H1 (cell line): Measurements from ENCODE around the gene ZNF618. TPM values are rescaled to one million over a fixed set of nuclear protein-coding genes. Genes with fewer than 3 reads are reported as not detected.
A peak's percentile ranks its signal among the peaks of the same experiment; 100 is the strongest.

ENCODE experiments used
- CTCF ChIA-PET: fragments of 300-600 bp; sonication (Branson Sonifier 250); formaldehyde crosslinking; loops from one replicate; lab custom pipeline; 2021; ENCODE audit not compliant: partially characterized antibody; lab: Charles Lee
- POLR2A ChIA-PET: fragments of 300-600 bp; sonication (Branson Sonifier 250); formaldehyde crosslinking; loops from one replicate; lab custom pipeline; 2021; ENCODE audit warnings: inconsistent platforms; ENCODE audit not compliant: partially characterized antibody; lab: Charles Lee
- DNase-seq, 2 experiments: peaks; one replicate each; pipeline versions ENCODE4 v3.0.0 to v3.0.0-alpha.2; 2010 to 2022; ENCODE audit warnings: low spot score in 2 of 2, low read depth in 1 of 2, mixed read lengths in 1 of 2
- FAIRE-seq: peaks from 2 replicates; lab custom pipeline; 2011; peaks lifted over from hg19 to GRCh38; lab: Jason Lieb, UNC
- H2AFZ ChIP-seq: 2 replicates; pipeline ENCODE4 v1.8.1; 2012; ENCODE audit warnings: low read length, inconsistent platforms
- H2AK5ac ChIP-seq: 2 replicates; pipeline ENCODE4 v1.6.1; 2013; ENCODE audit warnings: low read depth, low read length
- H2BK120ac ChIP-seq: replicated peaks from 2 replicates; pipeline ENCODE3; 2013; ENCODE audit warnings: low read depth, low read length, inconsistent platforms
- H2BK12ac ChIP-seq: 2 replicates; pipeline ENCODE4 v1.6.1; 2013; ENCODE audit warnings: low read depth, low read length
- H2BK15ac ChIP-seq: 2 replicates; pipeline ENCODE4 v1.6.1; 2013; ENCODE audit warnings: low read length
- H2BK20ac ChIP-seq: 2 replicates; pipeline ENCODE4 v1.6.1; 2013; ENCODE audit warnings: low read length
- H2BK5ac ChIP-seq: 2 replicates; pipeline ENCODE4 v1.6.1; 2013; ENCODE audit warnings: low read depth, low read length
- H3K14ac ChIP-seq: 2 replicates; pipeline ENCODE4 v1.6.1; 2013; ENCODE audit warnings: inconsistent platforms; ENCODE audit not compliant: insufficient read length
- H3K18ac ChIP-seq: 2 replicates; pipeline ENCODE4 v1.6.1; 2013; ENCODE audit warnings: low read length; ENCODE audit errors: extremely low read depth
- H3K23ac ChIP-seq: 2 replicates; pipeline ENCODE4 v1.6.1; 2013; ENCODE audit warnings: inconsistent platforms; ENCODE audit not compliant: insufficient read length
- H3K23me2 ChIP-seq: 2 replicates; pipeline ENCODE4 v1.6.1; 2013; ENCODE audit warnings: low read depth, low read length
- H3K27ac ChIP-seq: 2 replicates; pipeline ENCODE4 v1.6.1; 2011; ENCODE audit warnings: low read depth, low read length, inconsistent platforms
- H3K27me3 ChIP-seq, 4 experiments: replicated peaks in 1 of 4; 1 replicate in 1 of 4; 2 replicates in 3 of 4; pipeline versions ENCODE4 v1.6.1 to v1.8.1; 2011 to 2013; ENCODE audit warnings: low read length in 3 of 4, mild to moderate bottlenecking in 3 of 4, inconsistent platforms in 2 of 4, mixed read lengths in 2 of 4, moderate library complexity in 1 of 4; ENCODE audit not compliant: control insufficient read depth in 3 of 4, insufficient read depth in 3 of 4; ENCODE audit errors: extremely low read depth in 1 of 4
- H3K36me3 ChIP-seq, 4 experiments: 2 replicates each; pipeline versions ENCODE4 v1.6.1 to v1.8.1; 2011 to 2013; ENCODE audit warnings: mild to moderate bottlenecking in 4 of 4, low read length in 3 of 4, moderate library complexity in 2 of 4, control low read depth in 1 of 4, inconsistent platforms in 1 of 4; ENCODE audit not compliant: insufficient read depth in 4 of 4, control insufficient read depth in 2 of 4
- H3K4ac ChIP-seq: replicated peaks from 2 replicates; pipeline ENCODE3; 2013; ENCODE audit warnings: low read length, low read depth, mixed read lengths, inconsistent platforms; ENCODE audit not compliant: insufficient read length
- H3K4me1 ChIP-seq, 4 experiments: replicated peaks in 1 of 4; 1 replicate in 1 of 4; 2 replicates in 3 of 4; pipeline versions ENCODE4 v1.6.1 to v1.8.1; 2011 to 2013; ENCODE audit warnings: low read length in 3 of 4, inconsistent platforms in 2 of 4, mixed read lengths in 1 of 4; ENCODE audit not compliant: insufficient read depth in 4 of 4, control insufficient read depth in 3 of 4
- H3K4me2 ChIP-seq, 2 experiments: 2 replicates each; pipeline versions ENCODE4 v1.6.1 to v1.8.1; 2011 to 2013; ENCODE audit warnings: low read depth in 2 of 2, low read length in 2 of 2, control low read depth in 1 of 2, inconsistent platforms in 1 of 2, mild to moderate bottlenecking in 1 of 2; ENCODE audit not compliant: insufficient read depth in 1 of 2
- H3K4me3 ChIP-seq, 4 experiments: fragments of 200-600, 300-600 bp in 1 of 4; sonication (generic), shearing (Covaris generic), sonication (Bioruptor Twin) in 1 of 4; 2 replicates each; pipeline versions ENCODE4 v1.5.1 to v1.8.1; 2011 to 2016; ENCODE audit warnings: low read length in 4 of 4, low read depth in 3 of 4, control low read depth in 2 of 4, inconsistent platforms in 2 of 4, mild to moderate bottlenecking in 2 of 4, mixed read lengths in 1 of 4, moderate library complexity in 1 of 4; ENCODE audit not compliant: insufficient read depth in 2 of 4; ENCODE audit errors: extremely low read depth in 1 of 4
- H3K56ac ChIP-seq: replicated peaks from 2 replicates; pipeline ENCODE3; 2013; ENCODE audit warnings: low read depth, mild to moderate bottlenecking, mixed read lengths, low read length, inconsistent platforms; ENCODE audit not compliant: insufficient read length
- H3K79me1 ChIP-seq: 2 replicates; pipeline ENCODE4 v1.6.1; 2013; ENCODE audit warnings: low read depth, low read length, control low read depth
- H3K79me2 ChIP-seq, 2 experiments: 2 replicates each; pipeline versions ENCODE4 v1.6.1 to v1.8.1; 2012 to 2013; ENCODE audit warnings: low read length in 2 of 2, mild to moderate bottlenecking in 2 of 2, inconsistent platforms in 1 of 2; ENCODE audit not compliant: insufficient read depth in 2 of 2, control insufficient read depth in 1 of 2
- H3K9ac ChIP-seq, 4 experiments: replicated peaks in 1 of 4; 1 replicate in 1 of 4; 2 replicates in 3 of 4; pipeline versions ENCODE4 v1.6.1 to v1.8.1; 2011 to 2013; ENCODE audit warnings: low read depth in 3 of 4, low read length in 3 of 4, control low read depth in 2 of 4, mild to moderate bottlenecking in 2 of 4, moderate library complexity in 2 of 4, inconsistent platforms in 1 of 4; ENCODE audit errors: extremely low read depth in 1 of 4
- H3K9me3 ChIP-seq, 2 experiments: 2 replicates each; pipeline versions ENCODE4 v1.6.1 to v1.8.1; 2012 to 2013; ENCODE audit warnings: mild to moderate bottlenecking in 2 of 2, moderate library complexity in 2 of 2, control low read depth in 1 of 2, inconsistent platforms in 1 of 2, low read depth in 1 of 2, low read length in 1 of 2, mixed read lengths in 1 of 2; ENCODE audit not compliant: insufficient read depth in 2 of 2
- H4K20me1 ChIP-seq, 2 experiments: replicated peaks in 1 of 2; 2 replicates each; pipeline versions ENCODE3 to v1.8.1; 2011 to 2013; ENCODE audit warnings: inconsistent platforms in 2 of 2, low read length in 2 of 2, mild to moderate bottlenecking in 1 of 2; ENCODE audit not compliant: insufficient read depth in 2 of 2, control insufficient read depth in 1 of 2
- H4K5ac ChIP-seq: 2 replicates; pipeline ENCODE4 v1.6.1; 2013; ENCODE audit warnings: low read length, low read depth, mixed read lengths, inconsistent platforms; ENCODE audit not compliant: insufficient read length
- H4K8ac ChIP-seq: 2 replicates; pipeline ENCODE4 v1.8.0; 2013; ENCODE audit warnings: mild to moderate bottlenecking, moderate library complexity, low read length, inconsistent platforms; ENCODE audit not compliant: insufficient read depth; ENCODE audit errors: extremely low read depth
- H4K91ac ChIP-seq: replicated peaks from 2 replicates; pipeline ENCODE3; 2013; ENCODE audit warnings: low read length, mixed read lengths, inconsistent platforms; ENCODE audit not compliant: insufficient read length
- CBX8 ChIP-seq: fragments of 300-800, 300-1000 bp; sonication (generic); IDR thresholded peaks from 2 replicates; pipeline ENCODE4 v1.7.1; 2016; ENCODE audit warnings: low read depth, low read length, borderline replicate concordance
- WGBS, 2 experiments: shearing (Covaris generic) in 1 of 2; methylation state at CpG; one replicate each; pipeline versions ENCODE4 v1.1.6 to v1.1.7; 2013 to 2015; ENCODE audit warnings: low lambda C conversion rate in 2 of 2, mixed read lengths in 2 of 2, inconsistent platforms in 1 of 2, low coverage in 1 of 2, missing lambda C conversion rate in 1 of 2; ENCODE audit not compliant: insufficient replicate concordance in 2 of 2, insufficient coverage in 1 of 2, insufficient read length in 1 of 2; ENCODE audit errors: extremely low coverage in 1 of 2, missing lambda C conversion rate in 1 of 2; 5-methylcytosine and 5-hydroxymethylcytosine counted together
- polyA plus RNA-seq, 7 experiments: library from polyadenylated mRNA; depleted of rRNA in 3 of 7; stranded (reverse) in 5 of 7; unstranded in 2 of 7; fragments of >200 nt in 5 of 7; fragments of 200-250 nt in 2 of 7; gene quantifications; 1 replicate in 5 of 7; 2 replicates in 1 of 7; 4 replicates in 1 of 7; pipeline versions ENCODE4 v1.2.1 to v1.2.3, GENCODE V29; 2011 to 2013; ENCODE audit warnings: missing spikeins in 2 of 7, mixed read lengths in 2 of 7
- total RNA-seq: library from RNA; stranded (reverse); fragmentation: NEBNext Ultra II Directional; extraction: Animal tissue kit (Norgen Biotek cat#: 25700); gene quantifications from 2 replicates; pipeline ENCODE4 v1.2.1, GENCODE V29; 2021
- TF ChIP-seq, protein P1 (sequence below), 3 experiments: IDR thresholded peaks; 1 replicate in 2 of 3; 2 replicates in 1 of 3; pipeline versions ENCODE4 v1.5.1 to v1.6.1; 2011; ENCODE audit warnings: low read length in 3 of 3, mild to moderate bottlenecking in 3 of 3, inconsistent platforms in 2 of 3, low read depth in 1 of 3, moderate library complexity in 1 of 3; ENCODE audit not compliant: insufficient read depth in 1 of 3; ENCODE audit errors: control extremely low read depth in 1 of 3

The ZNF618 gene
- total and polyA plus RNA-seq, 2 of the 8 experiments (the other 6 are each of a cell fraction or from before 2014, with no cell fraction given), result 9.6 to 28.5 TPM

DNA sequence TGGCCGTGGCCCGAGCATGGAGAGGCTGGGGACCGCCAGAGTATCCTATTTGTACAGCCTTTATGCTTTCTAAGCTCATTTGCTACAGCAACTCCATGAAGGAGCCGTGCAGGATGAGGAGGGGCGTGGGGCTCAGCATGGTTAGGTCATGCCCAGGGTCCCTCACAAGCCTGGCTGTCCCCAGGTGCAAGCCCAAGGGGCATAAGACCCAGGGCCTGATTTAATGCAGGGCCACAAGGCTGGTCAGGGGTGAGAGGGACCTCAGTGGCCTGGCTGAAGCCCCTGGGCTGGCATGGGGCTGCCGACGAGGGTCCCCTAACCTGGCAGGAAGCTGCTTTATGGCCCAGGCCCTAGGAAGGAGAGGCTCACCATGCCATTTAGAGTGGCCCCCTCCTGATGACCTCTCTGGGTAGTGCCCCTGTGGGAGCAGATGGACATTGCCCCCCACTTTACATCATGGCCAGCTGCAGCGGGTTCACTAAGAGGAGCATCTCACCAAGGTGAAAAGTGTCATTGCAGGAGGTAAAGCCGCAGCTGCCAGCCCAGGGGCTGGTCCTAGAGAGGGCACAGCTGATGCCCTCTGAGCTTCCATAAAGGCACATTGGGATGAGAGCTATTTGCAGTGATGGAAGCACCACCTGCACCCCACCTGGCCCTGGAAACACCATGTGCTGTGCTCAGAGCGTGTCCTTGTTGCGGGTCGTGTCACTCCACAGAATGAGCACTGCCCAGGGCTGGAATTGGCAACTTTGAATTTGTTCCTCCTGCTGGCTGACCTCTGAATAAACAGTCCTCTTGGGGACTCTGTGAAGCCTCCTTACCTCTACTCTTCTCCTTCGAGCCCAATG lies 58.9 kb downstream of the ZNF618 start:
- Histone ChIP-seq H2BK5ac (no peak overlapping the region), H3K4ac (no peak overlapping the region)
- POLR2A ChIA-PET, result no interaction called here
- TF ChIP-seq CBX8, result no peak
- TF ChIP-seq, protein P1, sequence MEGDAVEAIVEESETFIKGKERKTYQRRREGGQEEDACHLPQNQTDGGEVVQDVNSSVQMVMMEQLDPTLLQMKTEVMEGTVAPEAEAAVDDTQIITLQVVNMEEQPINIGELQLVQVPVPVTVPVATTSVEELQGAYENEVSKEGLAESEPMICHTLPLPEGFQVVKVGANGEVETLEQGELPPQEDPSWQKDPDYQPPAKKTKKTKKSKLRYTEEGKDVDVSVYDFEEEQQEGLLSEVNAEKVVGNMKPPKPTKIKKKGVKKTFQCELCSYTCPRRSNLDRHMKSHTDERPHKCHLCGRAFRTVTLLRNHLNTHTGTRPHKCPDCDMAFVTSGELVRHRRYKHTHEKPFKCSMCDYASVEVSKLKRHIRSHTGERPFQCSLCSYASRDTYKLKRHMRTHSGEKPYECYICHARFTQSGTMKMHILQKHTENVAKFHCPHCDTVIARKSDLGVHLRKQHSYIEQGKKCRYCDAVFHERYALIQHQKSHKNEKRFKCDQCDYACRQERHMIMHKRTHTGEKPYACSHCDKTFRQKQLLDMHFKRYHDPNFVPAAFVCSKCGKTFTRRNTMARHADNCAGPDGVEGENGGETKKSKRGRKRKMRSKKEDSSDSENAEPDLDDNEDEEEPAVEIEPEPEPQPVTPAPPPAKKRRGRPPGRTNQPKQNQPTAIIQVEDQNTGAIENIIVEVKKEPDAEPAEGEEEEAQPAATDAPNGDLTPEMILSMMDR (IDR thresholded peaks at IDR 0.05; ENCODE audit: control extremely low read depth in 1 of 3, insufficient read depth in 1 of 3, low read depth in 1 of 3, low read length in 3 of 3), result peak in 1 of 3 experiments; percentile 14; a peak in 1 of 4 replicates
- TF ChIP-seq, all 59 proteins: peak for 1
- Histone ChIP-seq H3K4me1 (peaks cover 0 to 4% (median 3%) of the 10 kb centered on the region in 4 experiments; a peak in 5 of 7 replicates), H4K5ac (no peak overlapping the region), H3K56ac (no peak overlapping the region), H2AFZ (no peak overlapping the region), H3K79me1 (peaks cover 11% of the 10 kb centered on the region), H2BK20ac (no peak overlapping the region), H3K18ac (no peak overlapping the region), H3K23me2 (no peaks in the 10 kb centered on the region; the same call in 1 of the 2 replicates), H3K4me3 (no peak overlapping the region), H3K23ac (no peak overlapping the region), H3K9ac (no peak overlapping the region), H3K4me2 (no peak overlapping the region), H3K36me3 (no peaks in the 10 kb centered on the region), H2BK120ac (no peak overlapping the region), H2AK5ac (no peak overlapping the region), H3K79me2 (peaks cover 3 to 31% of the 10 kb centered on the region in 2 experiments; a peak in 3 of 4 replicates), H4K8ac (peak overlapping the region; percentile 20; the same call in 1 of the 2 replicates), H4K20me1 (peaks cover 4 to 11% of the 10 kb centered on the region in 2 experiments), H3K27ac (no peak overlapping the region), H2BK15ac (no peak overlapping the region), H3K14ac (no peak overlapping the region), H3K27me3 (no peaks in the 10 kb centered on the region), H3K9me3 (no peaks in the 10 kb centered on the region), H4K91ac (no peak overlapping the region), H2BK12ac (no peak overlapping the region)
- no peak for FAIRE-seq
- peak in 1 of 2 experiments; percentile 43 for DNase-seq
- CTCF ChIA-PET, result interaction anchor here (0.5 to 2.3 kb wide), 10 partner anchors 8 to 177 kb away, joined by 3 to 9 read pairs (median 4); no protein-coding TSS in a partner anchor
- WGBS, 2 experiments, result 92% methylated on average over 12 of the region's 13 CpGs; no CpG with 5 or more reads in 1 of the 2 experiments
